PC-3 (cell line): ENCODE measurements around the gene STX16. TPM values are rescaled to one million over a fixed set of nuclear protein-coding genes. Genes with fewer than 3 reads are reported as not detected.
A peak's percentile ranks its signal among the peaks of the same experiment; 100 is the strongest.

Source experiments
- ATAC-seq: fragments of 200-7000 bp; cut with Tn5 transposase; 2 replicates; pipeline ENCODE4 v1.9.1; 2020; ENCODE audit warnings: mild to moderate bottlenecking, moderate library complexity
- BruUV-seq: library from RNA; stranded (reverse); fragments of 400-500 nt; replicated peaks from 2 replicates; lab custom pipeline; 2021; lab: Mats Ljungman, UMichigan
- CTCF ChIA-PET: fragments of 300-600 bp; sonication (Branson Sonifier 250); formaldehyde crosslinking; loops from one replicate; lab custom pipeline; 2022; ENCODE audit warnings: antibody characterized with exemption; lab: Charles Lee
- POLR2A ChIA-PET: fragments of 300-600 bp; sonication (Branson Sonifier 250); formaldehyde crosslinking; loops from one replicate; lab custom pipeline; 2022; ENCODE audit warnings: antibody characterized with exemption; ENCODE audit not compliant: unreplicated experiment; lab: Charles Lee
- DNase-seq: peaks from one replicate; pipeline ENCODE4 v3.0.0-alpha.2; 2015
- H2AFZ ChIP-seq: fragments of 300-600 bp; sonication (generic); 2 replicates; pipeline ENCODE4 v1.6.0; 2016; ENCODE audit warnings: antibody characterized with exemption, low read length
- H3F3A ChIP-seq: fragments of 300-600 bp; sonication (generic); one replicate; pipeline ENCODE4 v1.6.0; 2017; ENCODE audit warnings: antibody characterized with exemption, low read length, control low read depth, mild to moderate bottlenecking; ENCODE audit not compliant: unreplicated experiment
- H3K27ac ChIP-seq: fragments of 300-600 bp; sonication (generic); 2 replicates; pipeline ENCODE4 v1.5.1; 2016; ENCODE audit warnings: mild to moderate bottlenecking, low read length
- H3K27me3 ChIP-seq: fragments of 300-600 bp; sonication (generic); 2 replicates; pipeline ENCODE4 v1.6.1; 2016; ENCODE audit warnings: low read length, mixed read lengths
- H3K36me3 ChIP-seq: fragments of 300-600 bp; sonication (generic); 2 replicates; pipeline ENCODE4 v1.6.1; 2016; ENCODE audit warnings: low read depth, mixed run types, low read length, mixed read lengths
- H3K4me1 ChIP-seq: fragments of 300-600 bp; sonication (generic); 2 replicates; pipeline ENCODE4 v1.5.1; 2016; ENCODE audit warnings: low read length; ENCODE audit not compliant: insufficient read depth
- H3K4me2 ChIP-seq: fragments of 300-600 bp; sonication (generic); 2 replicates; pipeline ENCODE4 v1.6.0; 2016; ENCODE audit warnings: low read length
- H3K4me3 ChIP-seq: fragments of 300-600 bp; sonication (generic); 2 replicates; pipeline ENCODE4 v1.5.1; 2016; ENCODE audit warnings: mild to moderate bottlenecking, low read length, mixed read lengths
- H3K79me2 ChIP-seq: fragments of 300-600 bp; sonication (generic); 2 replicates; pipeline ENCODE4 v1.6.1; 2017; ENCODE audit warnings: low read length, mixed read lengths
- H3K9ac ChIP-seq: fragments of 300-600 bp; sonication (generic); 2 replicates; pipeline ENCODE4 v1.6.0; 2016; ENCODE audit warnings: mild to moderate bottlenecking, low read length
- H3K9me2 ChIP-seq: fragments of 300-600 bp; sonication (generic); replicated peaks from 2 replicates; pipeline ENCODE4 v1.6.1; 2016; ENCODE audit warnings: mixed run types, low read length, mixed read lengths
- H3K9me3 ChIP-seq: fragments of 300-600 bp; sonication (generic); 2 replicates; pipeline ENCODE4 v1.6.1; 2016; ENCODE audit warnings: low read length, mixed read lengths
- H4K20me1 ChIP-seq: fragments of 300-600 bp; sonication (generic); 2 replicates; pipeline ENCODE4 v1.6.1; 2016; ENCODE audit warnings: low read length, mixed read lengths
- EZH2 ChIP-seq: fragments of 300-600 bp; sonication (generic); IDR thresholded peaks from one replicate; pipeline ENCODE4 v1.6.1; 2017; ENCODE audit warnings: antibody characterized with exemption, mild to moderate bottlenecking, low read length; ENCODE audit not compliant: unreplicated experiment
- EZH2phosphoT487 ChIP-seq: fragments of 300-600 bp; sonication (generic); IDR thresholded peaks from 2 replicates; pipeline ENCODE4 v1.6.1; 2018; ENCODE audit warnings: mild to moderate bottlenecking, antibody characterized with exemption, low read length, borderline replicate concordance
- intact Hi-C: fragments of 100-400 bp; cut with micrococcal nuclease; formaldehyde crosslinking; loops from 2 replicates; pipeline ENCODE4 v1.9.0; 2023
- total RNA-seq: library from RNA; depleted of rRNA; stranded (reverse); fragments of >200 nt; gene quantifications from 2 replicates; pipeline ENCODE4 v1.2.3, GENCODE V29; 2014
- TF ChIP-seq, protein P1 (sequence below): fragments of 300-600 bp; sonication (generic); conservative IDR thresholded peaks from 2 replicates; pipeline ENCODE4 v1.5.1; 2017; ENCODE audit warnings: antibody characterized with exemption, low read depth, mild to moderate bottlenecking, low read length

The STX16 gene
- total RNA-seq, 1 experiment from 2014 or later: 44.2 TPM

GRCh38 chr20:58622671-58623578, 28.2 kb upstream of the STX16 start:
- POLR2A ChIA-PET: no interaction called here
- ATAC-seq: no peak

GRCh38 chr20:58623579-58624473, 27.3 kb upstream of the STX16 start:
- POLR2A ChIA-PET: no interaction called here

More at GRCh38 chr20:58622671-58623578, 28.2 kb upstream of the STX16 start:
- Histone ChIP-seq H3K4me3 (no peak overlapping the region), H3K4me1 (peaks cover 31% of the 10 kb centered on the region), H3K9me3 (0 out of 2 replicates have a peak, but pooled peaks cover 7% of the 10 kb centered on the region), H3K79me2 (no peaks in the 10 kb centered on the region), H3K4me2 (peak overlapping the region; percentile 49), H4K20me1 (no peaks in the 10 kb centered on the region), H3K9ac (peak overlapping the region; percentile 53), H3K36me3 (peaks cover 5% of the 10 kb centered on the region; the same call in 1 of the 2 replicates), H3K9me2 (no peaks in the 10 kb centered on the region), H3F3A (no peaks in the 10 kb centered on the region), H3K27me3 (no peaks in the 10 kb centered on the region), H3K27ac (peak overlapping the region; percentile 95), H2AFZ (no peak overlapping the region)
- CTCF ChIA-PET: no interaction called here
- BruUV-seq: no TSS peak
- TF ChIP-seq EZH2phosphoT487: no peak
- TF ChIP-seq, protein P1, sequence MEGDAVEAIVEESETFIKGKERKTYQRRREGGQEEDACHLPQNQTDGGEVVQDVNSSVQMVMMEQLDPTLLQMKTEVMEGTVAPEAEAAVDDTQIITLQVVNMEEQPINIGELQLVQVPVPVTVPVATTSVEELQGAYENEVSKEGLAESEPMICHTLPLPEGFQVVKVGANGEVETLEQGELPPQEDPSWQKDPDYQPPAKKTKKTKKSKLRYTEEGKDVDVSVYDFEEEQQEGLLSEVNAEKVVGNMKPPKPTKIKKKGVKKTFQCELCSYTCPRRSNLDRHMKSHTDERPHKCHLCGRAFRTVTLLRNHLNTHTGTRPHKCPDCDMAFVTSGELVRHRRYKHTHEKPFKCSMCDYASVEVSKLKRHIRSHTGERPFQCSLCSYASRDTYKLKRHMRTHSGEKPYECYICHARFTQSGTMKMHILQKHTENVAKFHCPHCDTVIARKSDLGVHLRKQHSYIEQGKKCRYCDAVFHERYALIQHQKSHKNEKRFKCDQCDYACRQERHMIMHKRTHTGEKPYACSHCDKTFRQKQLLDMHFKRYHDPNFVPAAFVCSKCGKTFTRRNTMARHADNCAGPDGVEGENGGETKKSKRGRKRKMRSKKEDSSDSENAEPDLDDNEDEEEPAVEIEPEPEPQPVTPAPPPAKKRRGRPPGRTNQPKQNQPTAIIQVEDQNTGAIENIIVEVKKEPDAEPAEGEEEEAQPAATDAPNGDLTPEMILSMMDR: no peak
- no peak for TF ChIP-seq EZH2
- DNase-seq: no peak
- intact Hi-C loops: no loop called here

More at GRCh38 chr20:58623579-58624473, 27.3 kb upstream of the STX16 start:
- H3K9me2 ChIP-seq: no peaks in the 10 kb centered on the region
- CTCF ChIA-PET: no interaction called here
- H3K27ac ChIP-seq: peak overlapping the region; percentile 95
- H3K9ac ChIP-seq: peak overlapping the region; percentile 86
- H3K9me3 ChIP-seq: 0 out of 2 replicates have a peak, but pooled peaks cover 7% of the 10 kb centered on the region
- peak overlapping the region; percentile 51 for H3K4me2 ChIP-seq
- DNase-seq (peak; percentile 99), ATAC-seq (peak; percentile 97)
- H3K36me3 ChIP-seq: peaks cover 5% of the 10 kb centered on the region; the same call in 1 of the 2 replicates
- no peaks in the 10 kb centered on the region for H3F3A ChIP-seq
- H4K20me1 ChIP-seq: no peaks in the 10 kb centered on the region
- H3K4me3 ChIP-seq: no peak overlapping the region
- H3K4me1 ChIP-seq: peaks cover 31% of the 10 kb centered on the region
- no peaks in the 10 kb centered on the region for H3K79me2 ChIP-seq
- 0 out of 2 replicates have a peak overlapping the region, but pooled peaks have one; percentile 37 for H2AFZ ChIP-seq
- BruUV-seq: TSS peak; percentile 43
- intact Hi-C loops: loop anchor here (1.0 kb wide), 1 partner anchor 21 kb away; no protein-coding TSS in a partner anchor
- TF ChIP-seq, protein P1: no peak
- TF ChIP-seq EZH2: no peak
- TF ChIP-seq EZH2phosphoT487: no peak
- no peaks in the 10 kb centered on the region for H3K27me3 ChIP-seq
